Measurements from ENCODE around the gene MT1B. TPM values are rescaled to one million over a fixed set of nuclear protein-coding genes. Genes with fewer than 3 reads are reported as not detected.
A peak's percentile ranks its signal among the peaks of the same experiment; 100 is the strongest.

MT1B gene
- total and polyA plus RNA-seq, 2 donors from 2014 or later = not detected

DNA sequence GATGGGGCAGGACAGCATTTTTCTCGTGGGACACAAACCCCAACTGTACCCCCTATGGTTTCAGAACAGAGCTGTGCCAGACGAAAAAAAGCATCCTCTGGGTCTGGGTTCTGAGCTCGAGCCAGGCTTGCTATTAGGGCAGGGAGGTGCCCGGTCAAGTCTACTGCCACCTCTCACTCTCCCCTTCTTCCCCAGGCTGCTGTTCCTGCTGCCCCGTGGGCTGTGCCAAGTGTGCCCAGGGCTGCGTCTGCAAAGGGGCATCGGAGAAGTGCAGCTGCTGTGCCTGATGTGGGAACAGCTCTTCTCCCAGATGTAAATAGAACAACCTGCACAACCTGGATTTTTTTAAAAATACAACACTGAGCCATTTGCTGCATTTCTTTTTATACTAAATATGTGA is 25.0 kb upstream of the MT1B start:
- H3K27me3 ChIP-seq (ENCODE audit: control insufficient read depth, insufficient read depth, low read length) = peaks cover 4% of the 10 kb centered on the region
- DNase-seq = peak in 1 of 5 donors; percentile 64
- no peak for FAIRE-seq
- H3K4me3 ChIP-seq (ENCODE audit: low read length in 3 of 3) = peak overlapping the region in 2 of 3 donors; percentile 72 to 85
- H3K4me1 ChIP-seq (ENCODE audit: control insufficient read depth in 2 of 3, insufficient read depth in 2 of 3, low read depth in 1 of 3, low read length in 3 of 3) = peaks cover 0 to 3% (median 0%) of the 10 kb centered on the region in 3 donors
- intact Hi-C loops (cut with DNase I) = no loop called here
- peak overlapping the region; percentile 63 to 88 for H3K27ac ChIP-seq (ENCODE audit: low read depth in 2 of 2, low read length in 2 of 2)
- peak overlapping the region in 1 of 3 donors; percentile 87 for H3K9ac ChIP-seq (ENCODE audit: low read length in 3 of 3)
- no peaks in the 10 kb centered on the region for H3K36me3 ChIP-seq (ENCODE audit: control insufficient read depth in 2 of 3, insufficient read depth in 3 of 3, low read length in 3 of 3)
- H3K9me3 ChIP-seq (ENCODE audit: control insufficient read depth in 2 of 3, insufficient read depth in 1 of 3, low read length in 3 of 3) = no peaks in the 10 kb centered on the region
- TF ChIP-seq, protein P1, sequence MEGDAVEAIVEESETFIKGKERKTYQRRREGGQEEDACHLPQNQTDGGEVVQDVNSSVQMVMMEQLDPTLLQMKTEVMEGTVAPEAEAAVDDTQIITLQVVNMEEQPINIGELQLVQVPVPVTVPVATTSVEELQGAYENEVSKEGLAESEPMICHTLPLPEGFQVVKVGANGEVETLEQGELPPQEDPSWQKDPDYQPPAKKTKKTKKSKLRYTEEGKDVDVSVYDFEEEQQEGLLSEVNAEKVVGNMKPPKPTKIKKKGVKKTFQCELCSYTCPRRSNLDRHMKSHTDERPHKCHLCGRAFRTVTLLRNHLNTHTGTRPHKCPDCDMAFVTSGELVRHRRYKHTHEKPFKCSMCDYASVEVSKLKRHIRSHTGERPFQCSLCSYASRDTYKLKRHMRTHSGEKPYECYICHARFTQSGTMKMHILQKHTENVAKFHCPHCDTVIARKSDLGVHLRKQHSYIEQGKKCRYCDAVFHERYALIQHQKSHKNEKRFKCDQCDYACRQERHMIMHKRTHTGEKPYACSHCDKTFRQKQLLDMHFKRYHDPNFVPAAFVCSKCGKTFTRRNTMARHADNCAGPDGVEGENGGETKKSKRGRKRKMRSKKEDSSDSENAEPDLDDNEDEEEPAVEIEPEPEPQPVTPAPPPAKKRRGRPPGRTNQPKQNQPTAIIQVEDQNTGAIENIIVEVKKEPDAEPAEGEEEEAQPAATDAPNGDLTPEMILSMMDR (IDR thresholded peaks at IDR 0.05; ENCODE audit: borderline replicate concordance, extremely low read depth, insufficient read depth) = no peak

DNA sequence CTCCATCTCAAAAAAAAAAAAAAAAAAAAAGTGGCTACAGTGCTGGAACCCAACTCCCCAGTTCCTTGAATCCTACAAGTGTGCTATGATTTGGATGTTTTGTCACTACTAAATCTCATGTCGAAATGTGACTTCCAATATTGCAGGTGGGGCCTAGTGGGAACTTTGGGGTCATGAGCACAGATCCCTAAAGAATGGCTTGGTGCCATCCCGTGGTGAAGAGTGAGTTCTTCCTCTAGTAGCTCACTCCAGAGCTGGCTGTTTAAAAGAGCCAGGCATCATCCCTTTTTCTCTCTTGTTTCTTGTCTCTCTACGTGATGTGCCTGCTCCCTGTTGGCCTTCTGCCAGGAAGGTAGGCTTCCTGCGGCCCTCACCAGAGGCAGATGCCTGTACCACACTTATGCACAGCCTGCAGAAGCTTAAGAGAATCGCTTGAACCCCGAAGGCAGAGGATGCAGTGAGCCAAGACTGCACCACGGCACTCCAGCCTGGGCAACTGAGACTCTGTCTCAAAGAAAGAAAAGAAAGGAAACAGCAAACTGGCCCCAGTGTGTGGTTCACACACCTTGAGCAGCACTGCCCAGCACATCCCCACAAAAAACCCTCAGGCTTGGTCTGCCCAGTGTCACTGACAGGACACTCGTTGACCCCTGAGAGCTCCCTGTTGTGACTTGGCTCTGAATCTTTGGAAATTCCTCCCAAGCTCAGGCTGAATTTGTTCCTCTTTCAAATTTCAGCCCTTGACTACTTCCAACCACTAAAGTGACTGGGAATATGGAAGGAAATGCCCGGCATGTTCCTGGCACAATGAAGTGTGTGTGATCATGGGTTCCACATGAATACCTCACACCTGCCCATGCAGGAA is 23.0 kb upstream of the MT1B start:
- H3K27ac ChIP-seq (ENCODE audit: low read depth in 2 of 2, low read length in 2 of 2) = no peak overlapping the region
- no peak for FAIRE-seq
- H3K4me3 ChIP-seq (ENCODE audit: low read length in 3 of 3) = no peak overlapping the region
- DNase-seq = no peak
- intact Hi-C loops (cut with DNase I) = no loop called here
- H3K27me3 ChIP-seq (ENCODE audit: control insufficient read depth, insufficient read depth, low read length) = peaks cover 16% of the 10 kb centered on the region
- H3K9me3 ChIP-seq (ENCODE audit: control insufficient read depth in 2 of 3, insufficient read depth in 1 of 3, low read length in 3 of 3) = no peaks in the 10 kb centered on the region
- H3K4me1 ChIP-seq (ENCODE audit: control insufficient read depth in 2 of 3, insufficient read depth in 2 of 3, low read depth in 1 of 3, low read length in 3 of 3) = peaks cover 0 to 6% (median 0%) of the 10 kb centered on the region in 3 donors
- H3K36me3 ChIP-seq (ENCODE audit: control insufficient read depth in 2 of 3, insufficient read depth in 3 of 3, low read length in 3 of 3) = no peaks in the 10 kb centered on the region
- TF ChIP-seq, protein P1 (IDR thresholded peaks at IDR 0.05; ENCODE audit: borderline replicate concordance, extremely low read depth, insufficient read depth) = no peak
- no peak overlapping the region for H3K9ac ChIP-seq (ENCODE audit: low read length in 3 of 3)

DNA sequence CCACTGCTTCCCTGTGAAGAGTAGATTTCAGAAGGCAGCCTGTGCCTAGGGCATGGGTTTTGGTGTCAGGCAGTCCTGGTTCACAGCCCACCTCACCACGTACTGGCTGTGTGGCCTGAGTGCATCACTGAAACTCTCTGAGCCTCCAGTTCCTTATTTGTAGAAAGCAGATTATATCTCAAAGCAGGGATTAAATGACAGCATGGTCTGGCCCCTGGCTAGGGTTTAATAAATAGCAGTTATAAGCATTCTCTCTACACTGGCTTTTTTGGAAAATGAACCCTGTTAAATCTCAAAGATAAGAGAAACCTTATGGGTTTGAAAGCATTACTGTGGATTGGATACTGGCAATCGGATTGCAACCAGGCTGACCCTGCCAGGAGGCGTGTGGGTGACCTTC is 22.2 kb upstream of the MT1B start:
- FAIRE-seq = no peak
- H3K27me3 ChIP-seq (ENCODE audit: control insufficient read depth, insufficient read depth, low read length) = peaks cover 24% of the 10 kb centered on the region
- intact Hi-C loops (cut with DNase I) = no loop called here
- H3K9ac ChIP-seq (ENCODE audit: low read length in 3 of 3) = no peak overlapping the region
- peaks cover 0 to 6% (median 0%) of the 10 kb centered on the region in 3 donors for H3K4me1 ChIP-seq (ENCODE audit: control insufficient read depth in 2 of 3, insufficient read depth in 2 of 3, low read depth in 1 of 3, low read length in 3 of 3)
- H3K9me3 ChIP-seq (ENCODE audit: control insufficient read depth in 2 of 3, insufficient read depth in 1 of 3, low read length in 3 of 3) = no peaks in the 10 kb centered on the region
- DNase-seq = no peak
- H3K4me3 ChIP-seq (ENCODE audit: low read length in 3 of 3) = no peak overlapping the region
- TF ChIP-seq, protein P1 (IDR thresholded peaks at IDR 0.05; ENCODE audit: borderline replicate concordance, extremely low read depth, insufficient read depth) = no peak
- H3K36me3 ChIP-seq (ENCODE audit: control insufficient read depth in 2 of 3, insufficient read depth in 3 of 3, low read length in 3 of 3) = no peaks in the 10 kb centered on the region
- H3K27ac ChIP-seq (ENCODE audit: low read depth in 2 of 2, low read length in 2 of 2) = no peak overlapping the region

All from kidney (tissue), 14 donors.